GM12801 (cell line): ENCODE data around the gene ST8SIA1.

ENCODE experiments used
- CTCF ChIP-seq: IDR thresholded peaks from one replicate; pipeline ENCODE4 v1.5.1; 2011; ENCODE audit warnings: control low read depth; ENCODE audit not compliant: insufficient read length; ENCODE audit errors: extremely low read depth

The ST8SIA1 gene

GRCh38 chr12:22325218-22325617, 9.3 kb downstream of the ST8SIA1 start:
- TF ChIP-seq CTCF = no peak

GRCh38 chr12:22322091-22322490, 12.4 kb downstream of the ST8SIA1 start:
- no peak for TF ChIP-seq CTCF

GRCh38 chr12:22321638-22322037, 12.9 kb downstream of the ST8SIA1 start:
- TF ChIP-seq CTCF = no peak

- TF ChIP-seq CTCF = no peak
Observed at GRCh38 chr12:22321018-22321605, 13.4 kb downstream of the ST8SIA1 start.

- no peak for TF ChIP-seq CTCF
Observed at GRCh38 chr12:22318108-22318737, 16.3 kb downstream of the ST8SIA1 start.

- no peak for TF ChIP-seq CTCF
Observed at GRCh38 chr12:22313963-22314330, 20.6 kb downstream of the ST8SIA1 start.

GRCh38 chr12:22313286-22313962, 21.1 kb downstream of the ST8SIA1 start:
- no peak for TF ChIP-seq CTCF
